GM12891 (cell line): ENCODE results near the gene SLC5A4. TPM values are rescaled to one million over a fixed set of nuclear protein-coding genes. Genes with fewer than 3 reads are reported as not detected.
"Not testable (repeated sequence)": the region's sequence is repeated elsewhere in the genome, so short reads cannot be mapped to it uniquely, and the experiment has no call there.

Experiments
- DNase-seq: peaks from one replicate; pipeline ENCODE4 v3.0.0; 2011; ENCODE audit warnings: low spot score; ENCODE audit not compliant: insufficient read length
- FAIRE-seq: peaks from 2 replicates; lab custom pipeline; 2011; peaks lifted over from hg19 to GRCh38; lab: Jason Lieb, UNC
- PAX5 ChIP-seq: IDR thresholded peaks from 2 replicates; pipeline ENCODE4 v1.6.1; 2011; ENCODE audit warnings: low read length, moderate library complexity, mild to moderate bottlenecking; ENCODE audit not compliant: insufficient read depth, severe bottlenecking
- POLR2A ChIP-seq: IDR thresholded peaks from 2 replicates; pipeline ENCODE4 v1.6.1; 2011; ENCODE audit warnings: low read depth, low read length, control low read depth
- POLR2AphosphoS5 ChIP-seq: IDR thresholded peaks from 2 replicates; pipeline ENCODE4 v1.6.1; 2011; ENCODE audit warnings: low read depth, low read length, control low read depth
- POU2F2 ChIP-seq: IDR thresholded peaks from 2 replicates; pipeline ENCODE4 v1.6.1; 2011; ENCODE audit warnings: low read depth, mild to moderate bottlenecking, control low read depth, low read length, moderate library complexity
- SPI1 ChIP-seq: IDR thresholded peaks from 2 replicates; pipeline ENCODE4 v1.6.1; 2011; ENCODE audit warnings: low read depth, low read length, control low read depth
- TAF1 ChIP-seq: IDR thresholded peaks from 2 replicates; pipeline ENCODE4 v1.6.1; 2011; ENCODE audit warnings: low read depth, low read length, control low read depth
- polyA plus RNA-seq: library from polyadenylated mRNA; unstranded; fragments of >200 nt; gene quantifications from one replicate; pipeline ENCODE4 v1.2.1, GENCODE V29; 2012; ENCODE audit warnings: low read depth, missing spikeins, inconsistent platforms; ENCODE audit not compliant: missing spikeins

The SLC5A4 gene
- polyA plus RNA-seq = not detected

GRCh38 chr22:32255217-32255616 is at the start of gene SLC5A4:
TSS of gene SLC5A4 (minus strand) at chr22:32255347. CDS start at chr22:32255329, 18 bp downstream.
- FAIRE-seq (no peak), DNase-seq (no peak)
- TF ChIP-seq POLR2A (no peak), SPI1 (no peak), TAF1 (no peak), PAX5 (no peak), POLR2AphosphoS5 (no peak), POU2F2 (no peak)

DNA sequence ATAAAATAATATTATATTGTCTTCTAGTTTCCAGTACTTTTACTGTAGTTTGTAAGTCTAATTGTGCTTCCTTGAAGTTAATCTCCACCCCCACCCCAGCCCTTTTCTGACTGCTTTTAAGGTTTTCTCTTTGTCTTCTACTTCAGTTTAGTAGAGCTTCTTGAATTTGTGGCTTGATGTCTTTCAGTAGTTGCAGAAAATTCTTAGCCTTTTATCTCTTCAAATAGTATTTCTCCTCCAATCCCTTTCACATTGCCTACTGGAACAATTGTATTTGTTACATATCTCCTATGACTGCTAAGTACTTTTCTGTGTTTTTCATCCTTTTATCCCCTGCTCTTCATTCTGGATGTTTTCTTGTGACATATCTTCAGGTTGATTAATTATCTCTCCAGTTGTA is 38.8 kb upstream of the SLC5A4 start:
- not testable (repeated sequence) for DNase-seq, FAIRE-seq

- no peak for DNase-seq
- TF ChIP-seq POLR2AphosphoS5 (no peak), PAX5 (no peak), SPI1 (no peak), TAF1 (no peak), POLR2A (no peak), POU2F2 (no peak)
- FAIRE-seq = no peak
These were observed 31.2 kb upstream of the SLC5A4 start for GRCh38 chr22:32286290-32286840.

GRCh38 chr22:32281072-32281471 is 25.9 kb upstream of the SLC5A4 start:
- FAIRE-seq = no peak
- no peak for DNase-seq

GRCh38 chr22:32275353-32275752 is 20.2 kb upstream of the SLC5A4 start:
- DNase-seq, FAIRE-seq: not testable (repeated sequence)

More at GRCh38 chr22:32281072-32281471, 25.9 kb upstream of the SLC5A4 start:
- TF ChIP-seq SPI1 (no peak), POLR2A (no peak), PAX5 (no peak), POLR2AphosphoS5 (no peak), POU2F2 (no peak), TAF1 (no peak)

GRCh38 chr22:32271389-32271788 is 16.2 kb upstream of the SLC5A4 start:
- no peak for FAIRE-seq
- DNase-seq = no peak
- TF ChIP-seq POLR2AphosphoS5 = no peak
- no peak for TF ChIP-seq SPI1
- no peak for TF ChIP-seq POU2F2
- no peak for TF ChIP-seq TAF1
- no peak for TF ChIP-seq PAX5
- TF ChIP-seq POLR2A = no peak

GRCh38 chr22:32270641-32271369 is 15.7 kb upstream of the SLC5A4 start:
- DNase-seq = no peak
- TF ChIP-seq POU2F2 (no peak), POLR2AphosphoS5 (no peak), SPI1 (no peak), TAF1 (no peak), PAX5 (no peak), POLR2A (no peak)
- FAIRE-seq = no peak

GRCh38 chr22:32269316-32269715 is 14.2 kb upstream of the SLC5A4 start:
- no peak for FAIRE-seq
- no peak for DNase-seq
- TF ChIP-seq POU2F2 = no peak
- TF ChIP-seq TAF1 = no peak
- no peak for TF ChIP-seq SPI1
- no peak for TF ChIP-seq PAX5
- TF ChIP-seq POLR2A = no peak
- TF ChIP-seq POLR2AphosphoS5 = no peak

- DNase-seq (no peak), FAIRE-seq (no peak)
- TF ChIP-seq SPI1 = no peak
- no peak for TF ChIP-seq POLR2AphosphoS5
These were observed 11.9 kb upstream of the SLC5A4 start for GRCh38 chr22:32267011-32267410.

DNA sequence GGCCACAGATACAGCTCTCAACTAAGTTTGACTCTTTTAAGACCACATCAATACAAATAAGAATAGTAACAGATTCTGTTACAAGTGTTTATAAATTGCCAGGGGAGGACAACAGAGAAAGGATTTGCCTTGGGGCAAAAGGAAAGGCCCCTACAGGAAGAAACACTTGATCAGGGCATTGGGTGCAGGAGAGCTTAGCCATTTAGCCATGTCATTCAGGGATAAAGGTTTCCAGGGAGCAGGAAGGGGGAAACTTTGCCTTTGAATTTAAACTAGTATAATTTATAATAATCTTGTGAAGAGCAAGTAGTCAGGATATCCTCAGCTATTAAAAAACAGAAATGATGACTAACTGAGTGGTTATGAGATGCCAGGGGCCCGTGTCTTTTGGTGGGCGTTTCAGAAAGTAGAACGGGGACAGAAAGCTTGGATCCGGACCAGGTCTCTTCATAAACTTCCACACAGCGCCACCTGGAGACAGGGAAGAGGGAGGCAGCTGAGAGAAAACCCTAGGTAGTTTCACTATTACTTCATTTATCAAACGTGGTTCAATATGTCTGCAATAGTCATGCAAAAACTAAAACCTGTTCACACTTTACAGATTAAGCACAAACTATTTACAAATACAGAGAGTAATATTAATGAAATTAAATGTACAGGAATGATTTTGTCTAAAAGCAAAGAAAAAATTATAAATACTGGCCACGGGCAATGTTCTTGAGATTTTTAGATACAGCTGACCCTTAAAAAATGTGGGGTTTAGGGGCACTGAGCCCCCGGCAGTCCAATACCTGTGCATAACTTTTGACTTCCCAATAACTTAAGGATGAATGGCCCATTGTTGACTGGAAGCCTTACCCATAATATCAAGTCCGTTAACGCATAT is 11.0 kb upstream of the SLC5A4 start:
- FAIRE-seq = peak; percentile 33
- peak; percentile 46 for DNase-seq
- TF ChIP-seq POU2F2 (no peak), PAX5 (no peak), POLR2AphosphoS5 (no peak), SPI1 (no peak), POLR2A (no peak), TAF1 (no peak)

GRCh38 chr22:32263678-32264077 is 8.5 kb upstream of the SLC5A4 start:
- not testable (repeated sequence) for FAIRE-seq, DNase-seq
